ENCODE measurements around the gene LSM4.

DNA sequence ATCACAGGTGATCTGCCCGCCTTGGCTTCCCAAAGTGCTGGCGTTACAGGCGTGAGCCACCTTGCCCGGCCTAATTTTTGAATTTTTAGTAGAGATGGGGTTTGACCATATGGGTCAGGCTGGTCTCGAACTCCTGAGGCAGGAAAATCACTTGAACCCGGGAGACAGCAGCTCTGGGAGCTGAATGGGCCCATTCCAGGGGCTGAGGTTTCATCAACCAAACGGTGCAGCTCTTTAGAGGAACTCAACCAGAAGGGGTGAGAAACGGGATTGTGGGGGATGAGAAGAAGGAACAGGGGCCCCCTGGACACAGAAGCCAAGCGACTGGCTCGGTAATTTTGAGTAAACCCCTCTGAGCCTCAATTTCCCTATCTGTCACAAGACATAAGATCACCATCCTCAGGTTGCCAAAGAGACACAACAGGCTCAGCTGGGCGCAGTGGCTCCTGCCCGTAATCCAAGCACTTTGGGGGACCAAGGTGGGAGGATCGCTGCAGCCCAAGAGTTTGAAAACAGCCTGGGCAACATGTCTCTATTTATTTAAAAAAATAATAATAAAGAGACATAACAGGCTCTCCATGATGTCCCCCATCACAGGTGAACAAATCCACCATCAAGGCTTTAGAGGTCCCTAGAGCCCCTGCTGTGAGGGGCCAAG is 49.2 kb downstream of the LSM4 start:
- TF ChIP-seq, protein P1, sequence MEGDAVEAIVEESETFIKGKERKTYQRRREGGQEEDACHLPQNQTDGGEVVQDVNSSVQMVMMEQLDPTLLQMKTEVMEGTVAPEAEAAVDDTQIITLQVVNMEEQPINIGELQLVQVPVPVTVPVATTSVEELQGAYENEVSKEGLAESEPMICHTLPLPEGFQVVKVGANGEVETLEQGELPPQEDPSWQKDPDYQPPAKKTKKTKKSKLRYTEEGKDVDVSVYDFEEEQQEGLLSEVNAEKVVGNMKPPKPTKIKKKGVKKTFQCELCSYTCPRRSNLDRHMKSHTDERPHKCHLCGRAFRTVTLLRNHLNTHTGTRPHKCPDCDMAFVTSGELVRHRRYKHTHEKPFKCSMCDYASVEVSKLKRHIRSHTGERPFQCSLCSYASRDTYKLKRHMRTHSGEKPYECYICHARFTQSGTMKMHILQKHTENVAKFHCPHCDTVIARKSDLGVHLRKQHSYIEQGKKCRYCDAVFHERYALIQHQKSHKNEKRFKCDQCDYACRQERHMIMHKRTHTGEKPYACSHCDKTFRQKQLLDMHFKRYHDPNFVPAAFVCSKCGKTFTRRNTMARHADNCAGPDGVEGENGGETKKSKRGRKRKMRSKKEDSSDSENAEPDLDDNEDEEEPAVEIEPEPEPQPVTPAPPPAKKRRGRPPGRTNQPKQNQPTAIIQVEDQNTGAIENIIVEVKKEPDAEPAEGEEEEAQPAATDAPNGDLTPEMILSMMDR (conservative IDR thresholded peaks at IDR 0.05; ENCODE audit: low read length): no peak
- no peak for TF ChIP-seq EZH2phosphoT487 (IDR thresholded peaks at IDR 0.05; ENCODE audit: borderline replicate concordance)

Data from Loucy (cell line).